IMR-90 (cell line): ENCODE measurements around the gene RPTOR.

Source experiments
- CEBPB ChIP-seq: IDR thresholded peaks from 2 replicates; pipeline ENCODE4 v1.6.1; 2012; ENCODE audit warnings: low read depth, low read length, improper control_type of control experiment
- MAFK ChIP-seq: IDR thresholded peaks from 2 replicates; pipeline ENCODE4 v1.6.1; 2012; ENCODE audit warnings: low read depth, low read length, improper control_type of control experiment
- MAZ ChIP-seq: IDR thresholded peaks from 2 replicates; pipeline ENCODE4 v1.6.1; 2012; ENCODE audit warnings: low read depth, mild to moderate bottlenecking, low read length, improper control_type of control experiment, moderate library complexity, borderline replicate concordance
- POLR2A ChIP-seq: IDR thresholded peaks from 2 replicates; pipeline ENCODE4 v1.6.1; 2012; ENCODE audit warnings: mild to moderate bottlenecking, low read depth, low read length
- RAD21 ChIP-seq: IDR thresholded peaks from 2 replicates; pipeline ENCODE4 v1.6.1; 2012; ENCODE audit warnings: low read length, improper control_type of control experiment
- RFX5 ChIP-seq: IDR thresholded peaks from 2 replicates; pipeline ENCODE4 v1.8.0; 2012; ENCODE audit warnings: low read depth, mild to moderate bottlenecking, low read length, moderate library complexity
- SMC3 ChIP-seq: fragments of 150-350 bp; IDR thresholded peaks from 2 replicates; pipeline ENCODE4 v1.6.1; 2016; ENCODE audit warnings: low read depth, mild to moderate bottlenecking, antibody characterized with exemption, low read length, moderate library complexity
- TF ChIP-seq, protein P1 (sequence below): conservative IDR thresholded peaks from 2 replicates; pipeline ENCODE4 v1.5.1; 2012; ENCODE audit warnings: mild to moderate bottlenecking, low read depth, low read length, improper control_type of control experiment
- TF ChIP-seq, protein P2 (sequence below): fragments of 150-350 bp; IDR thresholded peaks from 2 replicates; pipeline ENCODE4 v1.6.1; 2016; ENCODE audit warnings: low read depth, mild to moderate bottlenecking, low read length, moderate library complexity, borderline replicate concordance

DNA sequence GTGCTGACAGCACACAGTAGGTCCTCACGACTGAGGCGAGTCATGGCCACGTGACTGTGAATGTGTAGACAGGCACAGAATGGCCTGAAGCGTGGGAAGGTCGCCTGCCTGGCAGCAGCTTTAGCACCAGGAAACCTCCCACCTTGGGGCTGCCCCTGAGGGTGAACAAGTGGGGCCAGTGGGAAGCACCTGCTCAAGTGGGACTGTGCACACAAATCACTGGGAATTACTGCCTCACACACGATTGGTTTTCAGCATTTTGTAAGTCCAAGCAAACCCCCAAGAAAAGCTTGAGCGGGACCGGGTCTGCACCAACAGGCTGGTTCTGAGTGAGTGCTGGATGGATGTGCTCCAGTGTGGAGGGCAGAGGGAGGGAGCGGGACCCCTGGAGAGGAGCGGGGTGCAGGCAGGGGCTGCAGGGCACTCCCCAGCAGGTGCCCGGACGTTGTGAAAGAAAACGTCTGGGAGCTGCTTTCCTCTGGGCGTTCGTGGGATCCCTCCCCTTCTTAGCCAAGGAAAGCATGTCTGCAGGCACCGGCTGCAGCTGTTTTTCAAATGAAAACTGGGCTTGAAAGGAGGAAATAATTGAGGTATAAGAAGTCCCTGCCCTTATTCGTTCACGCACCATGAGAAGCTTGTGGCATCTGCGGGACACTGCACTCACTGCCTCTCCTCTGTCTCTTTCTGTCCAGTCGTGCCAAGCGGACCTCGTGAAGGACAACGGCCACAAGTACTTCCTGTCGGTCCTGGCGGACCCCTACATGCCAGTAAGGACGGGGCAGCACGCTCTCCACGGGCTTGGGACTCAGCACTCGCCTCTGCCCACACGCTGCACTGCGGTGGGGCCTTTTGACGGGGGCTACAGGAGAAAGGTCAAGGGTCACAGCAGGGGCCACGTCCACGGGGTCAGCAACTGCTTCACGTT, 335.3 kb downstream of the RPTOR start:
- TF ChIP-seq RFX5 (no peak), POLR2A (no peak), MAZ (no peak), RAD21 (no peak), MAFK (no peak), CEBPB (no peak), SMC3 (no peak)
- TF ChIP-seq, protein P1, sequence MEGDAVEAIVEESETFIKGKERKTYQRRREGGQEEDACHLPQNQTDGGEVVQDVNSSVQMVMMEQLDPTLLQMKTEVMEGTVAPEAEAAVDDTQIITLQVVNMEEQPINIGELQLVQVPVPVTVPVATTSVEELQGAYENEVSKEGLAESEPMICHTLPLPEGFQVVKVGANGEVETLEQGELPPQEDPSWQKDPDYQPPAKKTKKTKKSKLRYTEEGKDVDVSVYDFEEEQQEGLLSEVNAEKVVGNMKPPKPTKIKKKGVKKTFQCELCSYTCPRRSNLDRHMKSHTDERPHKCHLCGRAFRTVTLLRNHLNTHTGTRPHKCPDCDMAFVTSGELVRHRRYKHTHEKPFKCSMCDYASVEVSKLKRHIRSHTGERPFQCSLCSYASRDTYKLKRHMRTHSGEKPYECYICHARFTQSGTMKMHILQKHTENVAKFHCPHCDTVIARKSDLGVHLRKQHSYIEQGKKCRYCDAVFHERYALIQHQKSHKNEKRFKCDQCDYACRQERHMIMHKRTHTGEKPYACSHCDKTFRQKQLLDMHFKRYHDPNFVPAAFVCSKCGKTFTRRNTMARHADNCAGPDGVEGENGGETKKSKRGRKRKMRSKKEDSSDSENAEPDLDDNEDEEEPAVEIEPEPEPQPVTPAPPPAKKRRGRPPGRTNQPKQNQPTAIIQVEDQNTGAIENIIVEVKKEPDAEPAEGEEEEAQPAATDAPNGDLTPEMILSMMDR, result no peak
- TF ChIP-seq, protein P2, sequence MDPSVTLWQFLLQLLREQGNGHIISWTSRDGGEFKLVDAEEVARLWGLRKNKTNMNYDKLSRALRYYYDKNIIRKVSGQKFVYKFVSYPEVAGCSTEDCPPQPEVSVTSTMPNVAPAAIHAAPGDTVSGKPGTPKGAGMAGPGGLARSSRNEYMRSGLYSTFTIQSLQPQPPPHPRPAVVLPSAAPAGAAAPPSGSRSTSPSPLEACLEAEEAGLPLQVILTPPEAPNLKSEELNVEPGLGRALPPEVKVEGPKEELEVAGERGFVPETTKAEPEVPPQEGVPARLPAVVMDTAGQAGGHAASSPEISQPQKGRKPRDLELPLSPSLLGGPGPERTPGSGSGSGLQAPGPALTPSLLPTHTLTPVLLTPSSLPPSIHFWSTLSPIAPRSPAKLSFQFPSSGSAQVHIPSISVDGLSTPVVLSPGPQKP, result no peak
